Measurements from ENCODE around the gene PPFIA2.
"Not testable (repeated sequence)": the region's sequence is repeated elsewhere in the genome, so short reads cannot be mapped to it uniquely, and the experiment has no call there.

PPFIA2 gene

DNA sequence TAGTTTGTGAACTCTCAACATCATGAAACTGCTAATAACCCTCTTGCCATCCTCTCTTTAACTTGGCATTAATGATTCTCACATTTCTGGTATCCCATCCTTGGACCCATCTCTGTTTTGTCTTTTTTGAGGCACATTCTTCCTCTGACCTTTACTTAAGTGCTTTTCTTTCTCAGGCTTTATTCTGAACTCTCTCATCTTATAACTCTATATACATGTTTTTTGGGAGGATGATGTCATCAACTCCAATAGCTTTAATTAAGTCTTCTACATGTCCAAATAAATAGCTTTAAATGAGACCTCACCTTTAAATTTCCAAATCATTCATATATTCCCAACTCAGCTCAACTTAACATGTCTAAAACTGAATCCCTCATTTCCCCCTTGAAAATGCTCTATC, 88.4 kb downstream of the PPFIA2 start:
- H3K27ac ChIP-seq, result no peak overlapping the region
- TF ChIP-seq, protein P1, sequence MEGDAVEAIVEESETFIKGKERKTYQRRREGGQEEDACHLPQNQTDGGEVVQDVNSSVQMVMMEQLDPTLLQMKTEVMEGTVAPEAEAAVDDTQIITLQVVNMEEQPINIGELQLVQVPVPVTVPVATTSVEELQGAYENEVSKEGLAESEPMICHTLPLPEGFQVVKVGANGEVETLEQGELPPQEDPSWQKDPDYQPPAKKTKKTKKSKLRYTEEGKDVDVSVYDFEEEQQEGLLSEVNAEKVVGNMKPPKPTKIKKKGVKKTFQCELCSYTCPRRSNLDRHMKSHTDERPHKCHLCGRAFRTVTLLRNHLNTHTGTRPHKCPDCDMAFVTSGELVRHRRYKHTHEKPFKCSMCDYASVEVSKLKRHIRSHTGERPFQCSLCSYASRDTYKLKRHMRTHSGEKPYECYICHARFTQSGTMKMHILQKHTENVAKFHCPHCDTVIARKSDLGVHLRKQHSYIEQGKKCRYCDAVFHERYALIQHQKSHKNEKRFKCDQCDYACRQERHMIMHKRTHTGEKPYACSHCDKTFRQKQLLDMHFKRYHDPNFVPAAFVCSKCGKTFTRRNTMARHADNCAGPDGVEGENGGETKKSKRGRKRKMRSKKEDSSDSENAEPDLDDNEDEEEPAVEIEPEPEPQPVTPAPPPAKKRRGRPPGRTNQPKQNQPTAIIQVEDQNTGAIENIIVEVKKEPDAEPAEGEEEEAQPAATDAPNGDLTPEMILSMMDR (conservative IDR thresholded peaks at IDR 0.05), result no peak
- no peak for TF ChIP-seq ZFX (IDR thresholded peaks at IDR 0.05)

DNA sequence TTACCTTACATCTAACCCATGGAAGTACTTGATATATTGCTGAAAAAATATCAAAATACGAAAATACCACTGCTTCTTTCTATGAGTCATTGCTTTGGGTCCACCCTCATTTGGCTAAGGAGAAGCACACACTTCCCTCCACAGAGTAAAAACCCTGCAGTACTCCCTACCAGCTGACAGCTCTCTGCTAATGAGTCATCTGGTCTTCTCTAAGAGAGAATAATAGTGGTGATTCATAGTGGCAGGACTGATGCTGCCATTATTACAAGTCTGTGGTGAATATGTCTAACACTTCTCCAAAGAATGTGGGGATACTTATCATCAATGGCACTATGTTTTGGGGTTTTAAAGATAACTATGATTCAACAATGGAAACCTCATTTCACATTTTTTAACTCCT, 90.7 kb downstream of the PPFIA2 start:
- TF ChIP-seq, protein P1 (conservative IDR thresholded peaks at IDR 0.05), result no peak
- TF ChIP-seq ZFX (IDR thresholded peaks at IDR 0.05), result no peak
- H3K27ac ChIP-seq, result no peak overlapping the region

DNA sequence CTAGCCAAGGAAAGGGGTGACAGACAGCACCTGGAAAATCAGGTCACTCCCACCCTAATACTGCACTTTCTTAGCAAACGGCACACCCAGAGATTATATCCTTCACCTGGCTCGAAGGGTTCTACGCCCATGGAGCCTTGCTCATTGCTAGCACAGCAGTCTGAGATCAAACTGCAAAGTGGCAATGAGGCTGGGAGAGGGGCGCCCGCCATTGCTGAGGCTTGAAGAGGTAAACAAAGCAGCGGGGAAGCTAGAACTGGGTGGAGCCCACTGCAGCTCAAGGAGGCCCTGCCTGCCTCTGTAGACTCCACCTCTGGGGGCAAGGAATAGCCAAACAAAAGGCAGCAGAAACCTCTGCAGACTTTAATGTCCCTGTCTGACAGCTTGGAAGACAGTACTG, 99.8 kb downstream of the PPFIA2 start:
- not testable (repeated sequence) for H3K27ac ChIP-seq

GRCh38 chr12:81644503-81644902, 114.6 kb downstream of the PPFIA2 start:
- TF ChIP-seq ZFX (IDR thresholded peaks at IDR 0.05), result no peak
- TF ChIP-seq, protein P1 (conservative IDR thresholded peaks at IDR 0.05), result peak; percentile 62
- no peak overlapping the region for H3K27ac ChIP-seq

GRCh38 chr12:81639196-81639595, 120.0 kb downstream of the PPFIA2 start:
- no peak overlapping the region for H3K27ac ChIP-seq
- TF ChIP-seq ZFX (IDR thresholded peaks at IDR 0.05), result no peak
- TF ChIP-seq, protein P1 (conservative IDR thresholded peaks at IDR 0.05), result no peak

- TF ChIP-seq, protein P1 (conservative IDR thresholded peaks at IDR 0.05), result no peak
- TF ChIP-seq ZFX (IDR thresholded peaks at IDR 0.05), result no peak
- H3K27ac ChIP-seq, result no peak overlapping the region
Observed at GRCh38 chr12:81633127-81633526, 126.0 kb downstream of the PPFIA2 start.

DNA sequence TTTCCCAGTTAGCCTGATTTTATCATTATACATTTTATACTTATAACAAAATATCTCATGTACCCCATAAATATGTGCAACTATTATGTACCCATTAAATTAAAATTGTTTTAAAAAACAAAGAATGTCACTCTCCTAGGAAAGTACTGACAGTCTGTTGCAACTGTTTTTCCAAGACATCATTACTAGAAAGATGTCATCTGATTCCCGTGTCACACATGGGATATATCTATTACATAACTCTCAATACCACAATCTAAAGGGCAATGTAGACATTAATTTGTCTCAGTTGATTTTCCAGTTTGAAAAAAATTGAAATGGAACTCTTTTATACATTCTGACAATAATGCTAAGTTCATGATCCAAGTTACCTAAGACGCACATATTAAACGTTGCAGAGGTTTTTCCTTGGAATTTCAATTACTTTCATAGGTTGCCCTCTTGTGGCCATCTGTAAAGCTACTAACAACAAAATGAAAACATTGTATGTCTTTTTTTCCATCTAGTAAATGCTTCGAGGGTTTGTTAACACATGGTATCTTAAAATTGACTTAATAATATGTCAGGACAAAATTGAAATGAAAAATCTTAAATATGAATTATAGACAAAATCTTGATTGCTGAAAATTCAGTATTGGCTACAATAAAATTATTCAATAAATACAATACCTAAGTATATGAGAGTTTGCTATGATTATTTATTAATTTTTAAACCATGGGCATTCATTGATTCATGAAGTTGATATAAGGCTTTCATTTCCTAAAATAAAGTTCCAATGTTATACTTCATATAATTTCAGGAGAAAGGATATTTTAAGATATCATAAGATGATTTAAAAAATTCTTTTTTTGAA, 131.6 kb downstream of the PPFIA2 start:
- TF ChIP-seq ZFX (IDR thresholded peaks at IDR 0.05), result no peak
- TF ChIP-seq, protein P1 (conservative IDR thresholded peaks at IDR 0.05), result peak; percentile 75
- H3K27ac ChIP-seq, result no peak overlapping the region; the same call in 1 of the 2 replicates

DNA sequence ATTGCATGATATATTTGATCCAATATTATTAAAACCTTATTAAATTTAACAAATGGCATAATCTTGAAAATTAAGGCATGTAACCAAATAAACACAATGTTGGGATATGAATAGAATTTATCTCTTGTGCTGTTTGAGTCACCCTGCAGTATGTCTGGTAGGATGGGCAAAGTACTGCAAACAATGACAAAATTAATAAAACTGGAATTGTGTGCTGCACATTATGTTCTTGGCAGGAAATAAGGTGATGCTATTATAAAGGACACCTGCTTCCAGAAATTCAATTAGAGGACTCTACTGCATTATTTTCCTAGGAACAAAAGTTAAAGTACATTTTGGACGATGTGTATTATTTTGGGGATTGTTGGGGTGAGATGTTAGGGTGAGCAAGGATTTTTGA, 132.7 kb downstream of the PPFIA2 start:
- H3K27ac ChIP-seq, result no peak overlapping the region
- no peak for TF ChIP-seq ZFX (IDR thresholded peaks at IDR 0.05)
- TF ChIP-seq, protein P1 (conservative IDR thresholded peaks at IDR 0.05), result no peak
